Measurements from ENCODE around the gene TRIM5. TPM values are rescaled to one million over a fixed set of nuclear protein-coding genes. Genes with fewer than 3 reads are reported as not detected.
"Not testable (repeated sequence)": the region's sequence is repeated elsewhere in the genome, so short reads cannot be mapped to it uniquely, and the experiment has no call there.

Gene TRIM5
- total RNA-seq, 4 donors from 2014 or later: 16.9 to 38.7 (median 26.1) TPM

DNA sequence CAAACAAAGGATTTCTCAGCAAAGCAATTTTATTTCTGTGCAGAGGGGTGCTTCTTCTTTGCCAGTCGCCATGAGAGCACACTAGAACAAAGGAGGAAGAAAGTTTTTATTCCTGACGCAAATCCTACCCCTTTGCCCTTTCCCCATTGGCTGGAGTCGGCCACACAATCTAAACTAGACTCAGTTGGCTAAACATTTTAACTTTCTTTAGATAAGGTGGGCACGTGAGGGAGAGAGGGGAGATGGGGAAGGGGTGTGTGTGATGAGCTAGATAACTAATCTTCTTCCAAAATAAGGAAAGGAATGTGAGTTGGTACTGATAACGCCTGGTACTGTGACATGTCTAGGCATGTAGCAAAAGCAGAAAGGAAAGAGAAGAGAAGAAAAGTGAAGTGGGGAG, 5.3 kb upstream of the TRIM5 start:
- DNase-seq (ENCODE audit: low spot score in 2 of 2): peak in 1 of 2 donors; percentile 17
- Histone ChIP-seq H3K36me3 (no peaks in the 10 kb centered on the region), H3K27me3 (no peaks in the 10 kb centered on the region), H3K9me3 (no peaks in the 10 kb centered on the region), H3K4me3 (peak overlapping the region; percentile 20 to 54 (median 47)), H3K27ac (peak overlapping the region; percentile 55 to 95 (median 86)), H3K4me1 (peaks cover 0 to 41% (median 12%) of the 10 kb centered on the region in 4 donors)
- TF ChIP-seq POLR2A (IDR thresholded peaks at IDR 0.05) (no peak), EP300 (IDR thresholded peaks at IDR 0.05) (no peak)
- TF ChIP-seq, protein P1, sequence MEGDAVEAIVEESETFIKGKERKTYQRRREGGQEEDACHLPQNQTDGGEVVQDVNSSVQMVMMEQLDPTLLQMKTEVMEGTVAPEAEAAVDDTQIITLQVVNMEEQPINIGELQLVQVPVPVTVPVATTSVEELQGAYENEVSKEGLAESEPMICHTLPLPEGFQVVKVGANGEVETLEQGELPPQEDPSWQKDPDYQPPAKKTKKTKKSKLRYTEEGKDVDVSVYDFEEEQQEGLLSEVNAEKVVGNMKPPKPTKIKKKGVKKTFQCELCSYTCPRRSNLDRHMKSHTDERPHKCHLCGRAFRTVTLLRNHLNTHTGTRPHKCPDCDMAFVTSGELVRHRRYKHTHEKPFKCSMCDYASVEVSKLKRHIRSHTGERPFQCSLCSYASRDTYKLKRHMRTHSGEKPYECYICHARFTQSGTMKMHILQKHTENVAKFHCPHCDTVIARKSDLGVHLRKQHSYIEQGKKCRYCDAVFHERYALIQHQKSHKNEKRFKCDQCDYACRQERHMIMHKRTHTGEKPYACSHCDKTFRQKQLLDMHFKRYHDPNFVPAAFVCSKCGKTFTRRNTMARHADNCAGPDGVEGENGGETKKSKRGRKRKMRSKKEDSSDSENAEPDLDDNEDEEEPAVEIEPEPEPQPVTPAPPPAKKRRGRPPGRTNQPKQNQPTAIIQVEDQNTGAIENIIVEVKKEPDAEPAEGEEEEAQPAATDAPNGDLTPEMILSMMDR (IDR thresholded peaks at IDR 0.05): no peak
- 9 to 17% methylated on average over 5 of the region's 5 CpGs for WGBS, 2 donors

DNA sequence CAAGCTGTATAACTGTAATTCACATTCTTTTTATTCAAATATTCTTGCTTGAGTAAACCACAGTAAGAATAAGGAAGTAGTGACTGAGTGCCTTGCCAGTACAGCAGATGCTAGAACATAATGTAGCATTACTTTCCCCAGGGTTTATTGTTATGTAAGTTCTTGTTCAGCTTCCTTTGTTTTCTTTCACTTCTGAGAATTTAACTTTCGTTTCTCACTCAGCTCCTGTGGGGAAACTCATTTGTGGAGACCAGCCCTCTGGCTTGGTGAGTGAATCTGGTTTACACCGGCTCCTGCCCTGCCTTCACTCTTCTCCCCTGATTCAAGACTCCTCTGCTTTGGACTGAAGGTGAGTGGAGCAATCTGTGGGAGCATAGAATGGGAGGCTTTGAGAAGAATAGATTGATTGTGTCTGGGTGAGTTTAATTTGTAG, 4.7 kb upstream of the TRIM5 start, which contains the start of gene TRIM22:
TRIM22 (plus strand) TSS at position 240 of the 433 bp plus-strand sequence. CDS start 6,443 bp downstream, outside the sequence.
- H3K27me3 ChIP-seq: no peaks in the 10 kb centered on the region
- TF ChIP-seq POLR2A (IDR thresholded peaks at IDR 0.05): peak in 1 of 2 donors; percentile 26
- TF ChIP-seq, protein P1 (IDR thresholded peaks at IDR 0.05): no peak
- peak; percentile 39 to 82 for TF ChIP-seq EP300 (IDR thresholded peaks at IDR 0.05)
- peak within 1 kb of the TSS; percentile 20 to 54 (median 47) for H3K4me3 ChIP-seq
- H3K9me3 ChIP-seq: no peaks in the 10 kb centered on the region
- H3K27ac ChIP-seq: peak within 1 kb of the TSS; percentile 55 to 95 (median 86)
- H3K4me1 ChIP-seq: peaks cover 0 to 43% (median 10%) of the 10 kb centered on the region in 4 donors
- DNase-seq (ENCODE audit: low spot score in 2 of 2): peak in 1 of 2 donors; percentile 62
- H3K36me3 ChIP-seq: no peaks in the 10 kb centered on the region
- 5 to 6% methylated on average over 2 of the region's 2 CpGs for WGBS, 2 donors

DNA sequence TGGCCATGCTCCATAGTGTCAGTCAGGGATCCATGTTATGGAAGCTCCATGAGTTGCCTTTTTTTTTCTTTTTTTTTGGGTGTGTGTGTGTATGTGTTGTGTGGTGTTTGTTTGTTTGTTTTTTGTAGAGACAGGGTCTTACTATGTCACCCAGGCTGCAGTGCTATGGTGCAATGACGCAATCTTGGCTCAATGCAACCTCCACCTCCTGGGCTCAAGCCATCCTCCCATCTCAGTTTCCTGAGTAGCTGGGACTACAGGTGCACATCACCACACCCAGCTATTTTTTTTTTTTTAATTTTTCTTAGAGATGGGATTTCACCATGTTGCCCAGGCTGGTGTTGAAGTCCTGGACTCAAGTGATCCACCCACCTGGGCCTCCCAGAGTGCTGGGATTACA, 3.6 kb upstream of the TRIM5 start:
- peak overlapping the region in 3 of 4 donors; percentile 85 to 95 (median 88) for H3K27ac ChIP-seq
- 94 to 100% methylated on average over 1 of the region's 1 CpG for WGBS, 2 donors

DNA sequence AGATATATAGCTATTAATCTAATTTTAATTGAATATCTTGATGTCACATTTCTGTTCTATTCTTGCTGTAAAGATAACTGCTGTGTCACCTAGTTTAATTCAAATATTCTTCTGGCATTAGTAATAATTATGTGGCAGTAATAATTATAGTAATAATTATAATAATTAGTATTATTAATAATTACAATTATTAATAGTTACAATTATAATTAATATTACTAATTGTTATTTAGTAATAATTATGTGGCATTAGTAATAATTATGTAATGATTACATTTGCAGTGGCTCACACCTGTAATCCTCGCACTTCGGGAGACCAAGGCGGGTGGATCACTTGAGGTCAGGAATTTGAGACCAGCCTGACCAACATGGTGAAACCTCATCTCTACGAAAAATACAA, 1.6 kb upstream of the TRIM5 start:
- H3K27ac ChIP-seq: no peak overlapping the region
- H3K9me3 ChIP-seq: no peaks in the 10 kb centered on the region
- TF ChIP-seq EP300 (IDR thresholded peaks at IDR 0.05): no peak
- TF ChIP-seq, protein P1 (IDR thresholded peaks at IDR 0.05): no peak
- no peak for TF ChIP-seq POLR2A (IDR thresholded peaks at IDR 0.05)
- H3K27me3 ChIP-seq: no peaks in the 10 kb centered on the region
- no peak for DNase-seq (ENCODE audit: low spot score in 2 of 2)
- H3K4me3 ChIP-seq: no peak overlapping the region
- no peaks in the 10 kb centered on the region for H3K36me3 ChIP-seq
- H3K4me1 ChIP-seq: peaks cover 0 to 41% (median 9%) of the 10 kb centered on the region in 4 donors
- 95 to 99% methylated on average over 4 of the region's 4 CpGs for WGBS, 2 donors

More for the DNA sequence above, 3.6 kb upstream of the TRIM5 start:
- TF ChIP-seq, protein P1 (IDR thresholded peaks at IDR 0.05): no peak
- TF ChIP-seq POLR2A (IDR thresholded peaks at IDR 0.05): no peak
- no peak for TF ChIP-seq EP300 (IDR thresholded peaks at IDR 0.05)
- H3K9me3 ChIP-seq: no peaks in the 10 kb centered on the region
- DNase-seq (ENCODE audit: low spot score in 2 of 2): no peak
- no peaks in the 10 kb centered on the region for H3K36me3 ChIP-seq
- peaks cover 0 to 46% (median 11%) of the 10 kb centered on the region in 4 donors for H3K4me1 ChIP-seq
- H3K4me3 ChIP-seq: no peak overlapping the region
- no peaks in the 10 kb centered on the region for H3K27me3 ChIP-seq

DNA sequence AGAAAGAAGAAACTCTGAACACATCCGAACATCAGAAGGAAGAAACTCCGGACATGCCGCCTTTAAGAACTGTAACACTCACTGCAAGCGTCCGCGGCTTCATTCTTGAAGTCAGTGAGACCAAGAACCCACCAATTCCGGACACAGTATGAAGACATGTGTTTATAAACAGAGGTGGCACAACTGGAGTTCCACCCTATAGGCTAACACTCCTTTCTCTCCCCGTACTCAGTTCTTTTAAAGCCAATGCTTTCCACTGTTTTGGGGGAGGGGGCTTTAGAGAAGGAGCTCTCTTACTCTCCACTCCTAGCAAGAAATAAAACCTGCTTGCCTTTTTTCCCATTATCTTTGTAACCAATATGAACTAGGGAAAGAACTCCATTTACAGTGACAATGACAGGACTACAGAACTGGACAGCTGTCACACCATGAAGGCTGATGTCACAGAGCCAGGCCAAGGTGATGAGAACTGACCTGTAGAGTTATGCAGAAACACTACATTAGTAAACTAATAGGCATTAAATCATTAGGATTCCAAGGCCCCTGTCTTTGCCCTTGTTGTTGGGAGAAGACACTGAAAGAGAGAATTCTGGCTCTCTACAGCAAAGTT, 733 bp downstream of the TRIM5 start:
- no peaks in the 10 kb centered on the region for H3K9me3 ChIP-seq
- peak overlapping the region; percentile 84 to 96 (median 94) for H3K27ac ChIP-seq
- H3K27me3 ChIP-seq: no peaks in the 10 kb centered on the region
- 45 to 57% methylated on average over 8 of the region's 8 CpGs for WGBS, 2 donors
- no peak for DNase-seq (ENCODE audit: low spot score in 2 of 2)
- H3K36me3 ChIP-seq: peaks cover 0 to 13% (median 0%) of the 10 kb centered on the region in 3 donors
- TF ChIP-seq, protein P1 (IDR thresholded peaks at IDR 0.05): no peak
- TF ChIP-seq EP300 (IDR thresholded peaks at IDR 0.05): no peak
- no peak for TF ChIP-seq POLR2A (IDR thresholded peaks at IDR 0.05)
- H3K4me3 ChIP-seq: peak overlapping the region; percentile 37 to 55 (median 48)
- peaks cover 0 to 33% (median 7%) of the 10 kb centered on the region in 4 donors for H3K4me1 ChIP-seq

DNA sequence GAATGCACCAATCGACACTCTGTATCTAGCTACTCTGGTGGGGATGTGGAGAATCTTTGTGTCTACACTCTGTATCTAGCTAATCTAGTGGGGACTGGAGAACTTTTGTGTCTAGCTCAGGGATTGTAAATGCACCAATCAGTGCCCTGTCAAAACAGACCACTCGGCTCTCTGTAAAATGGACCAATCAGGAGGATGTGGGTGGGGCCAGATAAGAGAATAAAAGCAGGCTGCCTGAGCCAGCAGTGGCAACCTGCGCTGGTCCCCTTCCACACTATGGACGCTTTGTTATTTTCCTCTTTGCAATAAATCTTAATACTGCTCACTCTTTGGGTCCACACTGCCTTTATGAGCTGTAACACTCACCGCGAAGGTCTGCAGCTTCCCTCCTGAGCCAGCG, 1.3 kb downstream of the TRIM5 start:
- peak overlapping the region in 3 of 4 donors; percentile 37 to 55 (median 55) for H3K4me3 ChIP-seq
- not testable (repeated sequence) for H3K9me3 ChIP-seq; H3K27me3 ChIP-seq; DNase-seq (ENCODE audit: low spot score in 2 of 2)
- peaks cover 0 to 27% (median 5%) of the 10 kb centered on the region in 4 donors for H3K4me1 ChIP-seq
- H3K36me3 ChIP-seq: peaks cover 0 to 18% (median 0%) of the 10 kb centered on the region in 3 donors
- WGBS, 2 donors: 76 to 81% methylated on average over 7 of the region's 7 CpGs
- peak overlapping the region; percentile 84 to 96 (median 94) for H3K27ac ChIP-seq

DNA sequence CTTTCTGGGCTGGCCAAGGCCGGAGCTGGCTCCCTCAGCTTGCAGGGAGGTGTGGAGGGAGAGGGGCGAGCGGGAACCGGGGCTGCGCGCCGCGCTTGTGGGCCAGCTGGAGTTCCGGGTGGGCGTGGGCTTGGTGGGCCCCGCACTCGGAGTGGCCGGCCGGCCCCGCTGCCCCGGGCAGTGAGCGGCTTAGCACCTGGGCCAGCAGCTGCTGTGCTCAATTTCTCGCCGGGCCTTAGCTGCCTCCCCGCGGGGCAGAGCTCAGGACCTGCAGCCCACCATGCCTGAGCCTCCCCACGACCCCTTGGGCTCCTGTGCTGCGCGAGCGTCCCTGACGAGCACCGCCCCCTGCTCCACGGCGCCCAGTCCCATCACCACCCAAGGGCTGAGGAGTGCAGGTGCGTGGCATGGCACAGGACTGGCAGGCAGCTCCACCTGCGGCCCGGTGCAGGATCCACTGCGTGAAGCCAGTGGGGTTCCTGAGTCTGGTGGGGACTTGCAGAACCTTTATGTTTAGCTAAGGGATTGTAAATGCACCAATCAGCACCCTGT, 1.9 kb downstream of the TRIM5 start:
- H3K4me3 ChIP-seq; H3K9me3 ChIP-seq; H3K27ac ChIP-seq; DNase-seq (ENCODE audit: low spot score in 2 of 2); H3K27me3 ChIP-seq: not testable (repeated sequence)
- WGBS, 2 donors: 40 to 91% methylated on average over 1 to 24 of the region's 33 CpGs
- H3K4me1 ChIP-seq: peaks cover 0 to 25% (median 4%) of the 10 kb centered on the region in 4 donors
- H3K36me3 ChIP-seq: peaks cover 0 to 24% (median 0%) of the 10 kb centered on the region in 3 donors

Measured in tibial nerve (tissue), 4 donors.